Prostate gland (tissue), 2 donors: ENCODE measurements around the gene UGT1A3.

Source experiments
- POLR2A ChIP-seq: fragments of 450-650 bp; IDR thresholded peaks from one replicate; pipeline ENCODE4 v1.6.1; 2016; ENCODE audit warnings: antibody characterized with exemption, mild to moderate bottlenecking
- POLR2AphosphoS5 ChIP-seq: sonication (generic); formaldehyde crosslinking; IDR thresholded peaks from one replicate; pipeline ENCODE4 v1.6.1; 2017; ENCODE audit warnings: antibody characterized with exemption
- TF ChIP-seq, protein P1 (sequence below), 4 experiments: fragments of 200-600 bp in 2 of 4; fragments of 450-650 bp in 2 of 4; sonication (generic) in 2 of 4; IDR thresholded peaks; 1 replicate in 3 of 4; 2 replicates in 1 of 4; pipeline ENCODE4 v1.5.1; 2016 to 2019; ENCODE audit warnings: antibody characterized with exemption in 4 of 4, mild to moderate bottlenecking in 2 of 4, moderate library complexity in 2 of 4

DNA sequence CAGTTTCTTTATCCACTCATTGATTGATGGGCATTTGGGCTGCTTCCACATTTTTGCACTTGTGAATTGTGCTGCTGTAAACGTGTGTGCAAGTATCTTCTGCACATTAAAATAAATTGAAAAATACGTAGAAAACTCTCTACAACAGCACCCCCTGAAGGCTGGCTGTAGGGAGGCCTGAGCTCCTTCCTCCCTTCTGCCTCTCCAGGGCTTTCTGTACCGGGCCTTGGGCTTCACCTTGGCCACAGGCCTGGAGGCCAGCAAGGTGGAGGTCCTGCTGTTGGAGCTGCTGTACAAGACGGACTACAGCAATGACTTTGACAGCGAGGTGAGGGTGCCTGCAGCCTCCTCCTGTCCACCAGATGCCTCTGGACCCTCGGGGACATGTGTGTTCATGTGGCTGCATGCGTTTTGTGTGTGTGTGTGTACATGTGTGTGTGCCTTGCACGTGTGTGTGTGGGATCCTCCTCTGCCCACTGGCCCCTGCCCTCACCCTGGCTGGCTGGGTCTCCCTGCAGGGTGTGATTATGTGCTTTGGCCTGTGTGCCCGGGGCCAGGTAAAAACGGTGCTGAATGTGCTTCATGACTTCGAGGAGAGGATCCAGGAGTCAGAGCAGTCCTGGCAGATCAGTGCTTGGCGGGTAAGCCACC is 78.5 kb downstream of the UGT1A3 start:
- TF ChIP-seq, protein P1, sequence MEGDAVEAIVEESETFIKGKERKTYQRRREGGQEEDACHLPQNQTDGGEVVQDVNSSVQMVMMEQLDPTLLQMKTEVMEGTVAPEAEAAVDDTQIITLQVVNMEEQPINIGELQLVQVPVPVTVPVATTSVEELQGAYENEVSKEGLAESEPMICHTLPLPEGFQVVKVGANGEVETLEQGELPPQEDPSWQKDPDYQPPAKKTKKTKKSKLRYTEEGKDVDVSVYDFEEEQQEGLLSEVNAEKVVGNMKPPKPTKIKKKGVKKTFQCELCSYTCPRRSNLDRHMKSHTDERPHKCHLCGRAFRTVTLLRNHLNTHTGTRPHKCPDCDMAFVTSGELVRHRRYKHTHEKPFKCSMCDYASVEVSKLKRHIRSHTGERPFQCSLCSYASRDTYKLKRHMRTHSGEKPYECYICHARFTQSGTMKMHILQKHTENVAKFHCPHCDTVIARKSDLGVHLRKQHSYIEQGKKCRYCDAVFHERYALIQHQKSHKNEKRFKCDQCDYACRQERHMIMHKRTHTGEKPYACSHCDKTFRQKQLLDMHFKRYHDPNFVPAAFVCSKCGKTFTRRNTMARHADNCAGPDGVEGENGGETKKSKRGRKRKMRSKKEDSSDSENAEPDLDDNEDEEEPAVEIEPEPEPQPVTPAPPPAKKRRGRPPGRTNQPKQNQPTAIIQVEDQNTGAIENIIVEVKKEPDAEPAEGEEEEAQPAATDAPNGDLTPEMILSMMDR (IDR thresholded peaks at IDR 0.05): no peak
- TF ChIP-seq POLR2A: no peak
- TF ChIP-seq POLR2AphosphoS5: no peak
